ENCODE results near the gene MCEMP1.

DNA sequence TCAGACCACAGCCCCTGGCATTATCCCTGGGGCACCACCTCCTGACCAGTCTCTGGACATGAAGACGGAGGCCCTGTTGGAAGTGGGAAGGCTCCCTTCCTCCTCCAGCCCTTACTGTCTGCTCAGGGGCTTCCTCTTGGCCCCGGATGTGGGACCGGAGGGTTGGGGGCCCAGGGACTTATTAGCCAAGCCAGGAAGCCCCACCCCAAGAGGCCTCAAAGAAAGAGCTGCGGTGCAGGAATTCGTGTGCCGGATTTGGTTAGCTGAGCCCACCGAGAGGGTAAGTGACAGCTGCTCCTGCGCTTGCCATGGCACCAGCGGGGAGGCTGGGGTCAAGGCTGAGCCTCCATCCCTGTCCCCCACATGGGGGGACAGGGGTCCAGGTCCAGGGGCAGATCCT, 8.0 kb upstream of the MCEMP1 start, which contains the start of gene RETN:
- TF ChIP-seq CTCF (IDR thresholded peaks at IDR 0.05) (no peak), POLR2A (IDR thresholded peaks at IDR 0.05) (no peak)
